Prostate gland (tissue), 2 donors: Measurements from ENCODE around the gene UGT1A3.

Experiments
- POLR2A ChIP-seq: fragments of 450-650 bp; IDR thresholded peaks from one replicate; pipeline ENCODE4 v1.6.1; 2016; ENCODE audit warnings: antibody characterized with exemption, mild to moderate bottlenecking
- TF ChIP-seq, protein P1 (sequence below), 4 experiments: fragments of 200-600 bp in 2 of 4; fragments of 450-650 bp in 2 of 4; sonication (generic) in 2 of 4; IDR thresholded peaks; 1 replicate in 3 of 4; 2 replicates in 1 of 4; pipeline ENCODE4 v1.5.1; 2016 to 2019; ENCODE audit warnings: antibody characterized with exemption in 4 of 4, mild to moderate bottlenecking in 2 of 4, moderate library complexity in 2 of 4

DNA sequence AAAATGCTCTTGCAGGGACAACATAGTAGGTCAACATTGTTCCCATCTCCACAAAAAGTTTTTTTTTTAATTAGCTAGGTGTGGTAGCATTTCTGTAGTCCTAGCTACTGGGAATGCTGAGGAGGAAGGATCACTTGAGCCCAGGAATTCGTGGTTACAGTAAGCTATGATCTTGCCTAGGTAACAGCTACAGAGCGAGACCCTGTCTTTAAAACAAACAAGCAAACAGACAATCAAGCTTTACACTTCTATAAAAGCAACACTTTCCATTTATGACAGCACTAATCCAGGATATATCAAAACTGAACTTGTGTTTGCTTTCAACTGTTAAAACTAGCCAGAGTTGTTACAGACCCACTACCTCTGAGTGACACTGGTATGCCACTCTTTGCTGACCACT, 12.0 kb downstream of the UGT1A3 start:
- TF ChIP-seq POLR2A = no peak
- TF ChIP-seq, protein P1, sequence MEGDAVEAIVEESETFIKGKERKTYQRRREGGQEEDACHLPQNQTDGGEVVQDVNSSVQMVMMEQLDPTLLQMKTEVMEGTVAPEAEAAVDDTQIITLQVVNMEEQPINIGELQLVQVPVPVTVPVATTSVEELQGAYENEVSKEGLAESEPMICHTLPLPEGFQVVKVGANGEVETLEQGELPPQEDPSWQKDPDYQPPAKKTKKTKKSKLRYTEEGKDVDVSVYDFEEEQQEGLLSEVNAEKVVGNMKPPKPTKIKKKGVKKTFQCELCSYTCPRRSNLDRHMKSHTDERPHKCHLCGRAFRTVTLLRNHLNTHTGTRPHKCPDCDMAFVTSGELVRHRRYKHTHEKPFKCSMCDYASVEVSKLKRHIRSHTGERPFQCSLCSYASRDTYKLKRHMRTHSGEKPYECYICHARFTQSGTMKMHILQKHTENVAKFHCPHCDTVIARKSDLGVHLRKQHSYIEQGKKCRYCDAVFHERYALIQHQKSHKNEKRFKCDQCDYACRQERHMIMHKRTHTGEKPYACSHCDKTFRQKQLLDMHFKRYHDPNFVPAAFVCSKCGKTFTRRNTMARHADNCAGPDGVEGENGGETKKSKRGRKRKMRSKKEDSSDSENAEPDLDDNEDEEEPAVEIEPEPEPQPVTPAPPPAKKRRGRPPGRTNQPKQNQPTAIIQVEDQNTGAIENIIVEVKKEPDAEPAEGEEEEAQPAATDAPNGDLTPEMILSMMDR (IDR thresholded peaks at IDR 0.05) = no peak
